GM18861 (cell line): ENCODE results near the gene A2M.
"Not testable (repeated sequence)": the region's sequence is repeated elsewhere in the genome, so short reads cannot be mapped to it uniquely, and the experiment has no call there.

Experiments
- ATAC-seq: cut with Tn5 transposase; IDR thresholded peaks from one replicate; pipeline ENCODE4 v1.9.1; 2021; ENCODE audit not compliant: unreplicated experiment

The A2M gene

GRCh38 chr12:9115731-9116559 lies at the start of gene A2M:
Gene A2M (minus strand): TSS chr12:9115919. CDS start chr12:9115849, 70 bp downstream.
- ATAC-seq = no peak

- ATAC-seq = no peak
Measured at GRCh38 chr12:9163392-9163791, 47.7 kb upstream of the A2M start.

GRCh38 chr12:9156119-9156518 lies 40.4 kb upstream of the A2M start:
- ATAC-seq = no peak

GRCh38 chr12:9149372-9149771 lies 33.7 kb upstream of the A2M start:
- ATAC-seq = no peak

GRCh38 chr12:9148926-9149325 lies 33.2 kb upstream of the A2M start:
- no peak for ATAC-seq

- ATAC-seq = no peak
Measured at GRCh38 chr12:9147461-9147860, 31.7 kb upstream of the A2M start.

- no peak for ATAC-seq
Measured at GRCh38 chr12:9144730-9145106, 29.0 kb upstream of the A2M start.

GRCh38 chr12:9143929-9144729 lies 28.4 kb upstream of the A2M start:
- ATAC-seq = no peak

- no peak for ATAC-seq
Measured at GRCh38 chr12:9143137-9143536, 27.4 kb upstream of the A2M start.

GRCh38 chr12:9139588-9140290 lies 24.0 kb upstream of the A2M start:
- not testable (repeated sequence) for ATAC-seq

GRCh38 chr12:9135903-9136310 lies 20.2 kb upstream of the A2M start:
- no peak for ATAC-seq

- ATAC-seq = no peak
Measured at GRCh38 chr12:9134981-9135628, 19.4 kb upstream of the A2M start.

GRCh38 chr12:9133216-9133916 lies 17.6 kb upstream of the A2M start:
- ATAC-seq = no peak

- ATAC-seq = no peak
Measured at GRCh38 chr12:9132008-9132535, 16.4 kb upstream of the A2M start.

- ATAC-seq = no peak
Measured at GRCh38 chr12:9130244-9130643, 14.5 kb upstream of the A2M start.

- ATAC-seq = no peak
Measured at GRCh38 chr12:9127936-9128663, 12.4 kb upstream of the A2M start.

- no peak for ATAC-seq
Measured at GRCh38 chr12:9127484-9127883, 11.8 kb upstream of the A2M start.

GRCh38 chr12:9124383-9125031 lies 8.8 kb upstream of the A2M start:
- ATAC-seq = no peak

GRCh38 chr12:9123781-9124382 lies 8.2 kb upstream of the A2M start:
- no peak for ATAC-seq
